BLaER1 (cell line): ENCODE data around the gene RAI14.

ENCODE experiments used
- H3K27ac ChIP-seq: shearing (Covaris generic); formaldehyde crosslinking; 2 replicates; pipeline ENCODE4 v1.8.1; 2022
- H3K27me3 ChIP-seq: shearing (Covaris generic); formaldehyde crosslinking; 2 replicates; pipeline ENCODE4 v1.8.1; 2022
- H3K36me3 ChIP-seq: shearing (Covaris generic); formaldehyde crosslinking; 2 replicates; pipeline ENCODE4 v1.8.1; 2022
- H3K4me1 ChIP-seq: shearing (Covaris generic); formaldehyde crosslinking; 2 replicates; pipeline ENCODE4 v1.8.1; 2022
- H3K4me2 ChIP-seq: shearing (Covaris generic); formaldehyde crosslinking; 2 replicates; pipeline ENCODE4 v1.8.1; 2022
- H3K4me3 ChIP-seq: shearing (Covaris generic); formaldehyde crosslinking; 2 replicates; pipeline ENCODE4 v1.8.1; 2022
- H3K9ac ChIP-seq: shearing (Covaris generic); formaldehyde crosslinking; 2 replicates; pipeline ENCODE4 v1.8.1; 2022
- H3K9me3 ChIP-seq: shearing (Covaris generic); formaldehyde crosslinking; 2 replicates; pipeline ENCODE4 v1.8.1; 2022
- H4K20me1 ChIP-seq: shearing (Covaris generic); formaldehyde crosslinking; 2 replicates; pipeline ENCODE4 v1.8.1; 2022
- Cebpa-rat ChIP-seq: shearing (Covaris generic); IDR thresholded peaks from 2 replicates; pipeline ENCODE4 v1.8.1; 2022

The RAI14 gene

DNA sequence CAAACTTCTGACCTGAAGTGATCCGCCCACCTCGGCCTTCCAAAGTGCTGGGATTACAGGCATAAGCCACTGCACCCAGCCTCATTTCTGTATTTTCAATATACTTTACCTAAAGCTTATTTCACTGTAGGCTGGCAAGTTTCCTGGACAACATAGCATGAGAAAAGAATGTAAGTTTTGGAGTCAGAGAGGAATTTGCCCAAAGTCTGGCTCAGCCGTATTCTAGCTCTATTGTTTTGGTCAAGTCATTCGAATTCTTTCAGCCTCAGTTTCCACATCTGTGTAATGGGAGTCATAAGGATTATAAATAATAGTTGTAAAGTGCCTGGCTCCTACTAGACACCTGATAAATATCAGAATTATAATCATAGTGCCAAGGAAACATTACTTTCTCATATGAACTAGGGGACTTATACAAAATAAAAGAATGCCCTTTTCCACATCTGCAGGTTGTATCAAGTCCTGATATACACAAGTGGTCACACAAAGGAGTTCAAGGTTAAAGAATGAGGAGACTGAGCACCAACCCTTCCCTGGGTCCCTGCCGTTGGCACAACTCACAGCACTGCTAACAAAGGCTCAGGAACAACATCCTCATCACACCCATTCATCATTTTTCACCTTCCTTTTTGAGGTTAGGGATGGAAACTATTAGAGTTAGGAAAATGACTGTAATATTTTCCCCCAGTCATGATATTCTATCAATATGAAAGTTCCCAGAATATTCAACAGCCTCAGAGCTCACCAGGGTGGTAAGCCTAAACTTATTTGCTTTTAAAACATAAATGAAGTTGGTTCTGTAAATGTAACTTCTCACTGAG, 34.6 kb upstream of the RAI14 start:
- Histone ChIP-seq H3K4me1 (no peaks in the 10 kb centered on the region), H3K27ac (no peak overlapping the region), H3K4me2 (no peak overlapping the region)

GRCh38 chr5:34622098-34622400, 34.1 kb upstream of the RAI14 start:
- H3K4me2 ChIP-seq: no peak overlapping the region
- no peak overlapping the region for H3K27ac ChIP-seq
- no peaks in the 10 kb centered on the region for H3K36me3 ChIP-seq
- H3K4me1 ChIP-seq: no peaks in the 10 kb centered on the region
- no peaks in the 10 kb centered on the region for H4K20me1 ChIP-seq
- no peaks in the 10 kb centered on the region for H3K9me3 ChIP-seq
- no peak for TF ChIP-seq Cebpa-rat
- no peak overlapping the region for H3K4me3 ChIP-seq
- no peaks in the 10 kb centered on the region for H3K27me3 ChIP-seq
- H3K9ac ChIP-seq: no peak overlapping the region

More for the DNA sequence above, 34.6 kb upstream of the RAI14 start:
- no peak overlapping the region for H3K4me3 ChIP-seq
- H3K9me3 ChIP-seq: no peaks in the 10 kb centered on the region
- TF ChIP-seq Cebpa-rat: no peak
- no peaks in the 10 kb centered on the region for H4K20me1 ChIP-seq
- no peaks in the 10 kb centered on the region for H3K27me3 ChIP-seq
- H3K36me3 ChIP-seq: no peaks in the 10 kb centered on the region
- H3K9ac ChIP-seq: no peak overlapping the region

GRCh38 chr5:34624691-34625090, 31.4 kb upstream of the RAI14 start:
- H3K4me1 ChIP-seq: no peaks in the 10 kb centered on the region
- no peak overlapping the region for H3K4me3 ChIP-seq
- TF ChIP-seq Cebpa-rat: no peak
- H3K4me2 ChIP-seq: no peak overlapping the region
- no peaks in the 10 kb centered on the region for H3K36me3 ChIP-seq
- no peaks in the 10 kb centered on the region for H4K20me1 ChIP-seq
- H3K9me3 ChIP-seq: peaks cover 2% of the 10 kb centered on the region; the same call in 1 of the 2 replicates
- H3K9ac ChIP-seq: no peak overlapping the region
- H3K27ac ChIP-seq: no peak overlapping the region
- H3K27me3 ChIP-seq: no peaks in the 10 kb centered on the region

GRCh38 chr5:34625246-34625645, 30.9 kb upstream of the RAI14 start:
- no peaks in the 10 kb centered on the region for H3K27me3 ChIP-seq
- TF ChIP-seq Cebpa-rat: no peak
- no peaks in the 10 kb centered on the region for H4K20me1 ChIP-seq
- no peaks in the 10 kb centered on the region for H3K36me3 ChIP-seq
- H3K4me3 ChIP-seq: no peak overlapping the region
- no peaks in the 10 kb centered on the region for H3K4me1 ChIP-seq
- no peak overlapping the region for H3K27ac ChIP-seq
- no peak overlapping the region for H3K4me2 ChIP-seq
- H3K9me3 ChIP-seq: peaks cover 8% of the 10 kb centered on the region; the same call in 1 of the 2 replicates
- H3K9ac ChIP-seq: no peak overlapping the region

DNA sequence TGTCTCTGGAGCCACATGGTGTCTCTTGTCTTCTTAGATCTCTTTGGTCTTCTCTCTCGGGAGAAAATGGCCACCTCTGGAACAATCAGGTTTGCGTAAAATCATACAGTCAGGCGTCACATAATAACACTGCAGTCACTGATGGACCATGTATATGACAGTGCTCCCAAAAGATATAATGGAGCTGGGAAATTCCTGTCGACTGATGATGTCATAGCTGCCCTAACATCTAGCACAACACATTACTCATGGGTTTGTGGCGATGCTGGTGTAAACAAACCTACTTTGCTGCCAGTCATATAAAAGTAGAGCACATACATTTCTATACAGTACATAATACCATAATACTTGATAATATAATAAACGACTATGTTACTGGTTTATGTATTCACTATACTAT, 30.1 kb upstream of the RAI14 start:
- H3K9me3 ChIP-seq: peaks cover 16% of the 10 kb centered on the region
- no peak overlapping the region for H3K9ac ChIP-seq
- no peaks in the 10 kb centered on the region for H4K20me1 ChIP-seq
- TF ChIP-seq Cebpa-rat: no peak
- no peaks in the 10 kb centered on the region for H3K36me3 ChIP-seq
- no peak overlapping the region for H3K27ac ChIP-seq
- no peak overlapping the region for H3K4me3 ChIP-seq
- H3K27me3 ChIP-seq: no peaks in the 10 kb centered on the region
- H3K4me1 ChIP-seq: no peaks in the 10 kb centered on the region
- H3K4me2 ChIP-seq: no peak overlapping the region

- H3K4me1 ChIP-seq: no peaks in the 10 kb centered on the region
- no peak overlapping the region for H3K9ac ChIP-seq
- H3K4me3 ChIP-seq: no peak overlapping the region
- H3K4me2 ChIP-seq: no peak overlapping the region
- H3K36me3 ChIP-seq: no peaks in the 10 kb centered on the region
- no peaks in the 10 kb centered on the region for H4K20me1 ChIP-seq
- no peak for TF ChIP-seq Cebpa-rat
- peaks cover 23% of the 10 kb centered on the region for H3K9me3 ChIP-seq
- H3K27me3 ChIP-seq: no peaks in the 10 kb centered on the region
- H3K27ac ChIP-seq: no peak overlapping the region
Observed at GRCh38 chr5:34626751-34627150, 29.4 kb upstream of the RAI14 start.

DNA sequence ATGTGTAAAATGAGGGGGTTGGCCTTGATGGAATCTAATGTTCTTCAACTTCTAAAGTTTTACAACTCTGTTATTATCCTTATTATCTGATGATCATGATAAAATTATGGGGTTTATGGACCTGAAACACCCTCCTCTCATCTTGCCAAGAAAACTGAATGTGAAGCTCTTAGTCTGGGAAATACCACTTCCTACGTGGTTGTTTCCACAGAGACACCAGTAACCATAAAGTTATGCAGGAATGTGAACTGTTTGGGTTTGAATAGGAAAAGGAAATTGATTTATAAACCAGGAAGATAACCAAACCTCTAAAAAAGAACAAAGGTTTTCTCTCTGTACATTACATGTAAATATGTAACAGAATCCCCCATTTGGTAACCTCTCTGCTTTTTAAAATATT, 28.3 kb upstream of the RAI14 start:
- Histone ChIP-seq H3K4me3 (no peak overlapping the region), H3K4me1 (no peaks in the 10 kb centered on the region), H4K20me1 (no peaks in the 10 kb centered on the region), H3K27ac (no peak overlapping the region), H3K9me3 (peaks cover 24% of the 10 kb centered on the region), H3K36me3 (no peaks in the 10 kb centered on the region), H3K27me3 (no peaks in the 10 kb centered on the region), H3K9ac (no peak overlapping the region), H3K4me2 (no peak overlapping the region)
- no peak for TF ChIP-seq Cebpa-rat

GRCh38 chr5:34628373-34628772, 27.8 kb upstream of the RAI14 start:
- Histone ChIP-seq H3K27me3 (no peaks in the 10 kb centered on the region), H4K20me1 (no peaks in the 10 kb centered on the region), H3K9ac (no peak overlapping the region), H3K36me3 (no peaks in the 10 kb centered on the region), H3K4me2 (no peak overlapping the region), H3K4me1 (no peaks in the 10 kb centered on the region), H3K27ac (no peak overlapping the region), H3K4me3 (no peak overlapping the region), H3K9me3 (peaks cover 24% of the 10 kb centered on the region)
- TF ChIP-seq Cebpa-rat: no peak

DNA sequence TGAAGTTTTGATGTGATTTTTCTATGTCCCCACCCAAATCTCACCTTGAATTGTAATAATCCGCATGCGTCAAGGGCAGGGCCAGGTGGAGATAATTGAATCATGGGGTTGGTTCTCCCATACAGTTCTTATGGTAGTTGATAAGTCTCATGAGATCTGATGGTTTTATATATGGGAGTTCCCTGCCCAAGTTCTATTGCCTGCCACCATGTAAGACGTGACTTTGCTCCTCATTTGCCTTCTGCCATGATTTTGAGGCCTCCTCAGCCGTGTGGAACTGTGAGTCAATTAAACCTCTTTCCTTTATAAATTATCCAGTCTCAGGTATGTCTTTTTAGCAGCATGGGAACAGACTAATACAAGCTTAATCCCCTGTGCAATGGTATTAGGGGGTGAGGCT, 25.5 kb upstream of the RAI14 start:
- no peak overlapping the region for H3K4me3 ChIP-seq
- TF ChIP-seq Cebpa-rat: no peak
- no peak overlapping the region for H3K27ac ChIP-seq
- no peaks in the 10 kb centered on the region for H3K27me3 ChIP-seq
- H3K4me2 ChIP-seq: no peak overlapping the region
- H4K20me1 ChIP-seq: no peaks in the 10 kb centered on the region
- no peak overlapping the region for H3K9ac ChIP-seq
- no peaks in the 10 kb centered on the region for H3K36me3 ChIP-seq
- peaks cover 24% of the 10 kb centered on the region for H3K9me3 ChIP-seq
- H3K4me1 ChIP-seq: no peaks in the 10 kb centered on the region

- no peak overlapping the region for H3K4me2 ChIP-seq
- H3K27me3 ChIP-seq: no peaks in the 10 kb centered on the region
- no peaks in the 10 kb centered on the region for H3K36me3 ChIP-seq
- no peak for TF ChIP-seq Cebpa-rat
- H4K20me1 ChIP-seq: no peaks in the 10 kb centered on the region
- no peak overlapping the region for H3K4me3 ChIP-seq
- no peaks in the 10 kb centered on the region for H3K4me1 ChIP-seq
- H3K27ac ChIP-seq: no peak overlapping the region
- H3K9me3 ChIP-seq: peaks cover 24% of the 10 kb centered on the region
- no peak overlapping the region for H3K9ac ChIP-seq
Observed at GRCh38 chr5:34632807-34633422, 23.2 kb upstream of the RAI14 start.
